GM12878 (cell line): ENCODE measurements around the gene HMOX1. TPM values are rescaled to one million over a fixed set of nuclear protein-coding genes. Genes with fewer than 3 reads are reported as not detected.

ENCODE experiments used
- ATF2 ChIP-seq: IDR thresholded peaks from 2 replicates; pipeline ENCODE4 v1.6.1; 2012; ENCODE audit warnings: low read length, inconsistent platforms
- LARP7 ChIP-seq: fragments of 450-650 bp; IDR thresholded peaks from 2 replicates; pipeline ENCODE4 v1.6.1; 2017; ENCODE audit warnings: mild to moderate bottlenecking
- MLLT1 ChIP-seq: fragments of 450-650 bp; IDR thresholded peaks from 2 replicates; pipeline ENCODE4 v1.6.1; 2016; ENCODE audit warnings: mild to moderate bottlenecking
- MXI1 ChIP-seq: fragments of 150-350 bp; IDR thresholded peaks from 2 replicates; pipeline ENCODE4 v1.6.1; 2011; ENCODE audit warnings: low read depth, mild to moderate bottlenecking, inconsistent platforms, low read length, improper control_type of control experiment
- NFYB ChIP-seq: IDR thresholded peaks from 2 replicates; pipeline ENCODE4 v1.6.1; 2011; ENCODE audit warnings: low read depth, mild to moderate bottlenecking, low read length, improper control_type of control experiment, moderate library complexity; ENCODE audit not compliant: insufficient read depth
- PBX3 ChIP-seq: IDR thresholded peaks from 2 replicates; pipeline ENCODE4 v1.6.1; 2011; ENCODE audit warnings: mild to moderate bottlenecking, low read depth, low read length, moderate library complexity; ENCODE audit not compliant: insufficient replicate concordance
- polyA plus RNA-seq, 11 experiments: library from polyadenylated mRNA; depleted of rRNA in 4 of 11; unstranded in 6 of 11; stranded (reverse) in 5 of 11; fragments of >200 nt; fragmentation: Nextera tagmentation in 4 of 11; fragmentation: Illumina TruSeq in 1 of 11; extraction: Ambion mirVana in 4 of 11; extraction: Trizol in 1 of 11; gene quantifications; 1 replicate in 1 of 11; 2 replicates in 10 of 11; pipeline versions ENCODE4 v1.2.1 to v1.2.3, GENCODE V29; 2011 to 2016; ENCODE audit warnings: inconsistent platforms in 2 of 11, missing spikeins in 2 of 11, low read depth in 1 of 11
- total RNA-seq, 4 experiments: library from RNA; depleted of rRNA in 3 of 4; stranded (reverse); fragments of >200 nt in 3 of 4; fragmentation: Illumina TruSeq in 1 of 4; extraction: Trizol in 1 of 4; gene quantifications; 2 replicates each; pipeline versions ENCODE4 v1.2.1 to v1.2.3, GENCODE V29; 2013 to 2021
- TF ChIP-seq, protein P1 (sequence below): IDR thresholded peaks from 2 replicates; pipeline ENCODE4 v1.6.1; 2011; ENCODE audit warnings: low read depth, mild to moderate bottlenecking, low read length, moderate library complexity, borderline replicate concordance; ENCODE audit errors: extremely low read depth
- TF ChIP-seq, protein P2 (sequence below): fragments of 450-650 bp; IDR thresholded peaks from 2 replicates; pipeline ENCODE4 v1.6.1; 2017; ENCODE audit warnings: mild to moderate bottlenecking, moderate library complexity
- TF ChIP-seq, protein P3 (sequence below): fragments of 150-350 bp; IDR thresholded peaks from 2 replicates; pipeline ENCODE4 v1.6.1; 2016; ENCODE audit warnings: low read depth, low read length
- TF ChIP-seq, protein P4 (sequence below): fragments of 450-650 bp; formaldehyde crosslinking; IDR thresholded peaks from 2 replicates; pipeline ENCODE4 v1.4.0; 2022; ENCODE audit warnings: mild to moderate bottlenecking, moderate library complexity

The HMOX1 gene
- total and polyA plus RNA-seq, 10 of the 15 experiments (the other 5 are each of a cell fraction or from before 2014, with no cell fraction given) = 1.5 to 36.7 (median 18.8) TPM

DNA sequence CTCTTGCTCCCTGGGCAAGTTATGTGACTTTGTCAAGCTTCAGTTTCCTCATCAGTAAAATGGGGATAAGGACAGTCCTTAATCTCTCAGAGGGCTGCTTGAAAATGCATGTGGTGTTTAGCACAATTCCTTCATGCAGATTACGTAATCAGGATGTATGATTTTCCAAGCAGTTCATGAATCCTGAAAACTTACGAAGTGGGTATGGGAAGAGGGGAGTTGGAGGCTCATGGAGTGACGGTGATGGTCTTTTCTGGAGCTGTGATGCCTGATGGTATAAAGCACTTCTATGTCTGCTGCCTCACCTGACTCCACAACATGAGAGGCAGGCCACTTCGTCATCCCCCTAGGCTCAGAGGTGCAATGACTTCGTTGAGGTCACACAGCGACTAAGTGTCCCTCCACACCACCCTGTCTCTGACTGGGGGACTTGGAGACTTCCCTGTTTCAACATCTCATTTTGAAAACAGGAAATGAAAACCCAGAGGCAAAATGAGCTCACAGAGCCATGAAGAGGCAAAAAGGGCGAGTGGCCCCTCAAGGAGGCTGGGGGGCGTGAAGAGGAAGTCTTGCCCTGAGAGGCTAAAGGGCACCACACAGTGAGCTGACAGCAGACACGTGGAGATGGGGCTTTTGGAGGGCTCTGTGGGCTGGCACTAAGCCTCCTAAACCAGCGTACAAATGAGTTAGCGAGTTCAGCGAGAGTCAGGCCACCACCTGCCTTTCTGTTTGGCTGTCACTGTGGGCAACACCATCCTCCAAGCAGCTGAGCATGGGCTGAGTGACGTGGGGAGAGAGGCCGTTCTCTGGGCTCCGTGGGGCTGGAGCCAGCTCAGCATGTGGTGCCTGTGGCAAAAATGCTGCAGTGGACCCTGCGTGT is 29.1 kb downstream of the HMOX1 start (continued):
- TF ChIP-seq ATF2 (0 out of 2 replicates have a peak, but pooled peaks have one; percentile 60), NFYB (peak; percentile 63), MLLT1 (0 out of 2 replicates have a peak, but pooled peaks have one; percentile 39), LARP7 (0 out of 2 replicates have a peak, but pooled peaks have one; percentile 22), PBX3 (peak; percentile 89), MXI1 (peak; percentile 94)
- TF ChIP-seq, protein P1, sequence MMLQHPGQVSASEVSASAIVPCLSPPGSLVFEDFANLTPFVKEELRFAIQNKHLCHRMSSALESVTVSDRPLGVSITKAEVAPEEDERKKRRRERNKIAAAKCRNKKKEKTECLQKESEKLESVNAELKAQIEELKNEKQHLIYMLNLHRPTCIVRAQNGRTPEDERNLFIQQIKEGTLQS = no peak
- TF ChIP-seq, protein P2, sequence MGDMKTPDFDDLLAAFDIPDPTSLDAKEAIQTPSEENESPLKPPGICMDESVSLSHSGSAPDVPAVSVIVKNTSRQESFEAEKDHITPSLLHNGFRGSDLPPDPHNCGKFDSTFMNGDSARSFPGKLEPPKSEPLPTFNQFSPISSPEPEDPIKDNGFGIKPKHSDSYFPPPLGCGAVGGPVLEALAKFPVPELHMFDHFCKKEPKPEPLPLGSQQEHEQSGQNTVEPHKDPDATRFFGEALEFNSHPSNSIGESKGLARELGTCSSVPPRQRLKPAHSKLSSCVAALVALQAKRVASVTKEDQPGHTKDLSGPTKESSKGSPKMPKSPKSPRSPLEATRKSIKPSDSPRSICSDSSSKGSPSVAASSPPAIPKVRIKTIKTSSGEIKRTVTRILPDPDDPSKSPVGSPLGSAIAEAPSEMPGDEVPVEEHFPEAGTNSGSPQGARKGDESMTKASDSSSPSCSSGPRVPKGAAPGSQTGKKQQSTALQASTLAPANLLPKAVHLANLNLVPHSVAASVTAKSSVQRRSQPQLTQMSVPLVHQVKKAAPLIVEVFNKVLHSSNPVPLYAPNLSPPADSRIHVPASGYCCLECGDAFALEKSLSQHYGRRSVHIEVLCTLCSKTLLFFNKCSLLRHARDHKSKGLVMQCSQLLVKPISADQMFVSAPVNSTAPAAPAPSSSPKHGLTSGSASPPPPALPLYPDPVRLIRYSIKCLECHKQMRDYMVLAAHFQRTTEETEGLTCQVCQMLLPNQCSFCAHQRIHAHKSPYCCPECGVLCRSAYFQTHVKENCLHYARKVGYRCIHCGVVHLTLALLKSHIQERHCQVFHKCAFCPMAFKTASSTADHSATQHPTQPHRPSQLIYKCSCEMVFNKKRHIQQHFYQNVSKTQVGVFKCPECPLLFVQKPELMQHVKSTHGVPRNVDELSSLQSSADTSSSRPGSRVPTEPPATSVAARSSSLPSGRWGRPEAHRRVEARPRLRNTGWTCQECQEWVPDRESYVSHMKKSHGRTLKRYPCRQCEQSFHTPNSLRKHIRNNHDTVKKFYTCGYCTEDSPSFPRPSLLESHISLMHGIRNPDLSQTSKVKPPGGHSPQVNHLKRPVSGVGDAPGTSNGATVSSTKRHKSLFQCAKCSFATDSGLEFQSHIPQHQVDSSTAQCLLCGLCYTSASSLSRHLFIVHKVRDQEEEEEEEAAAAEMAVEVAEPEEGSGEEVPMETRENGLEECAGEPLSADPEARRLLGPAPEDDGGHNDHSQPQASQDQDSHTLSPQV = peak; percentile 68; the same call in 1 of the 2 replicates
- TF ChIP-seq, protein P3, sequence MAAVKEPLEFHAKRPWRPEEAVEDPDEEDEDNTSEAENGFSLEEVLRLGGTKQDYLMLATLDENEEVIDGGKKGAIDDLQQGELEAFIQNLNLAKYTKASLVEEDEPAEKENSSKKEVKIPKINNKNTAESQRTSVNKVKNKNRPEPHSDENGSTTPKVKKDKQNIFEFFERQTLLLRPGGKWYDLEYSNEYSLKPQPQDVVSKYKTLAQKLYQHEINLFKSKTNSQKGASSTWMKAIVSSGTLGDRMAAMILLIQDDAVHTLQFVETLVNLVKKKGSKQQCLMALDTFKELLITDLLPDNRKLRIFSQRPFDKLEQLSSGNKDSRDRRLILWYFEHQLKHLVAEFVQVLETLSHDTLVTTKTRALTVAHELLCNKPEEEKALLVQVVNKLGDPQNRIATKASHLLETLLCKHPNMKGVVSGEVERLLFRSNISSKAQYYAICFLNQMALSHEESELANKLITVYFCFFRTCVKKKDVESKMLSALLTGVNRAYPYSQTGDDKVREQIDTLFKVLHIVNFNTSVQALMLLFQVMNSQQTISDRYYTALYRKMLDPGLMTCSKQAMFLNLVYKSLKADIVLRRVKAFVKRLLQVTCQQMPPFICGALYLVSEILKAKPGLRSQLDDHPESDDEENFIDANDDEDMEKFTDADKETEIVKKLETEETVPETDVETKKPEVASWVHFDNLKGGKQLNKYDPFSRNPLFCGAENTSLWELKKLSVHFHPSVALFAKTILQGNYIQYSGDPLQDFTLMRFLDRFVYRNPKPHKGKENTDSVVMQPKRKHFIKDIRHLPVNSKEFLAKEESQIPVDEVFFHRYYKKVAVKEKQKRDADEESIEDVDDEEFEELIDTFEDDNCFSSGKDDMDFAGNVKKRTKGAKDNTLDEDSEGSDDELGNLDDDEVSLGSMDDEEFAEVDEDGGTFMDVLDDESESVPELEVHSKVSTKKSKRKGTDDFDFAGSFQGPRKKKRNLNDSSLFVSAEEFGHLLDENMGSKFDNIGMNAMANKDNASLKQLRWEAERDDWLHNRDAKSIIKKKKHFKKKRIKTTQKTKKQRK = no peak
- TF ChIP-seq, protein P4, sequence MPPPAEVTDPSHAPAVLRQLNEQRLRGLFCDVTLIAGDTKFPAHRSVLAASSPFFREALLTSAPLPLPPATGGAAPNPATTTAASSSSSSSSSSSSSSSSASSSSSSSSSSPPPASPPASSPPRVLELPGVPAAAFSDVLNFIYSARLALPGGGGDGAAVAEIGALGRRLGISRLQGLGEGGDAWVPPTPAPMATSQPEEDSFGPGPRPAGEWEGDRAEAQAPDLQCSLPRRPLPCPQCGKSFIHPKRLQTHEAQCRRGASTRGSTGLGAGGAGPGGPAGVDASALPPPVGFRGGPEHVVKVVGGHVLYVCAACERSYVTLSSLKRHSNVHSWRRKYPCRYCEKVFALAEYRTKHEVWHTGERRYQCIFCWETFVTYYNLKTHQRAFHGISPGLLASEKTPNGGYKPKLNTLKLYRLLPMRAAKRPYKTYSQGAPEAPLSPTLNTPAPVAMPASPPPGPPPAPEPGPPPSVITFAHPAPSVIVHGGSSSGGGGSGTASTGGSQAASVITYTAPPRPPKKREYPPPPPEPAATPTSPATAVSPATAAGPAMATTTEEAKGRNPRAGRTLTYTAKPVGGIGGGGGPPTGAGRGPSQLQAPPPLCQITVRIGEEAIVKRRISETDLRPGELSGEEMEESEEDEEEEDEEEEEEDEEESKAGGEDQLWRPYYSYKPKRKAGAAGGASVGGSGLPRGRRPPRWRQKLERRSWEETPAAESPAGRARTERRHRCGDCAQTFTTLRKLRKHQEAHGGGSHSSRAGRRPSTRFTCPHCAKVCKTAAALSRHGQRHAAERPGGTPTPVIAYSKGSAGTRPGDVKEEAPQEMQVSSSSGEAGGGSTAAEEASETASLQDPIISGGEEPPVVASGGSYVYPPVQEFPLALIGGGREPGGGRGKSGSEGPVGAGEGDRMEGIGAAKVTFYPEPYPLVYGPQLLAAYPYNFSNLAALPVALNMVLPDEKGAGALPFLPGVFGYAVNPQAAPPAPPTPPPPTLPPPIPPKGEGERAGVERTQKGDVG (CRISPR knock-in tag) = no peak
